Globus pallidus (tissue), 1 donor: ENCODE data around the gene JAZF1.
A peak's percentile ranks its signal among the peaks of the same experiment; 100 is the strongest.

Source experiments
- DNase-seq: peaks from one replicate; pipeline ENCODE4 v3.0.0-alpha.2; 2015; ENCODE audit warnings: low spot score

The JAZF1 gene

DNA sequence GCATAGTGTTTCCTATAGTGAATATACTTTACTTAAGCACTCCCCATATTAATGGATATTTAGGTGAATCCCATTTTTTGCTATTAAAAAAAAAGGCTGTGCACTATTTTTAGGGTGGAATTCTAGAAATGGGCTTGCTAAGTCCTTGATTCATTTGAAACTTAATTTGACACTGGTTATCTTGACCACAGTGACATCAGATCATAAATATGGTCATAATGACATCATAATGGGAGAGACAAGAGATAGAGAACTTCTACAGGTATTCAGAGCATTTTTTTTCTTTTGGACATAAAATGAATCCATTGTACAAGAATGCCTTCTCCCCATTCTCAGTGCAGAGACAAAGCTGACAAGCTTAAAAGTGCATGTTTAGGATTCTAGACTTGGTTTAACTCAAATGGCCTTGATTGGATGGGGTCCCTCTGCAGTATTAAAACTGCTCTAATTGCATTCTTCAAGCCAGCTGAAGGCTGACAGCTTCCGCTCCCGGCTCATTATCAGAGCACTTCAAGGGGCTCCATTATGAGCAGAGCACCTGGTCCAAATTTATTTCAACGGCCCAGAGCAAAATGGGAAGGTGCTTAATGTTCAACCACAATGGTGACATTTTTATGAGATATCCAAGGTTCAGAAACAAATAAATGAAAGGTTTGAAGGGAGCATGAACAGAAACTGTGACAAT is 104.8 kb downstream of the JAZF1 start:
- no peak for DNase-seq

- no peak for DNase-seq
Observed at GRCh38 chr7:28072876-28073514, 107.6 kb downstream of the JAZF1 start.

- no peak for DNase-seq
Observed at GRCh38 chr7:28071570-28071969, 109.0 kb downstream of the JAZF1 start.

GRCh38 chr7:28070297-28071055 is 110.1 kb downstream of the JAZF1 start:
- no peak for DNase-seq

DNA sequence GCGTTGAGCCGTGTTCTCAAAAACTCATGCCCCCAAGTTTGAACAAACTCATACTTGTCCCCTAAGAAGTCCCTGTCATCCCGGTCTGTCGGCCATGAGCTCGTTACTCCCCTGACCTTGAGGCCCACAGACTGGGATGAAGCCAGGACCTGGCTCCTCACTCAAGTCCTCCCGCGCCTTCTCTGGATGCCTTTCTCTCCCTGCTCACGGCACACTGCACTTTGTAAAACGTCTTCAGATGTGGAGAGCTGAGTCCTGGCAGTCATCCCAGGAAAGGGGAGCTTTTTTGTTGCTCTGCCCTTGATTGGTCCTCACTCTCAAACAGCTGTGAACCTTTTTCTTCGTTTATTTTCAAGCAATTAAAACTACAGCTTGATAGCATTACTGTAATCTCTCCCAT is 110.8 kb downstream of the JAZF1 start:
- peak; percentile 32 for DNase-seq

- DNase-seq, result no peak
Observed at GRCh38 chr7:28069388-28069787, 111.2 kb downstream of the JAZF1 start.

DNA sequence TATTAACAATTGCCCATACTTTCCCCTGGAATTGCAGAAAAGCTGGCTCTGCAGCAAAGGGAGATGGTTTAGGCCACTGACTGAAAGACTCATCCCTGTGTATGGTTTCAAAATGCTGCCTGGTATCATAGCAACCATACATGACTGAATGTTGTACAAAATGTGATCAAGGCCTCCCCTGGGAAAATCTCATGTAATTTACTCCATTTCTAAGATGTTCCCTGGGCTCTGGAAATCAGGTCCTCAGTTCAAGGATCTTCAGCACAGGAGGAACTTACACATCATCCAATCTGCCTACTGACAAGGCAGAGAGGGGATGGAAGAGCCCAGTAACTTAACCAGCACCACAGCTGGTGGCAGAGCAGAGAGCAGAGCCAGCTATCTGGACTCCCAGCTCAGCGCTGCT is 111.8 kb downstream of the JAZF1 start:
- no peak for DNase-seq

- DNase-seq, result no peak
Observed at GRCh38 chr7:28067171-28067570, 113.4 kb downstream of the JAZF1 start.

DNA sequence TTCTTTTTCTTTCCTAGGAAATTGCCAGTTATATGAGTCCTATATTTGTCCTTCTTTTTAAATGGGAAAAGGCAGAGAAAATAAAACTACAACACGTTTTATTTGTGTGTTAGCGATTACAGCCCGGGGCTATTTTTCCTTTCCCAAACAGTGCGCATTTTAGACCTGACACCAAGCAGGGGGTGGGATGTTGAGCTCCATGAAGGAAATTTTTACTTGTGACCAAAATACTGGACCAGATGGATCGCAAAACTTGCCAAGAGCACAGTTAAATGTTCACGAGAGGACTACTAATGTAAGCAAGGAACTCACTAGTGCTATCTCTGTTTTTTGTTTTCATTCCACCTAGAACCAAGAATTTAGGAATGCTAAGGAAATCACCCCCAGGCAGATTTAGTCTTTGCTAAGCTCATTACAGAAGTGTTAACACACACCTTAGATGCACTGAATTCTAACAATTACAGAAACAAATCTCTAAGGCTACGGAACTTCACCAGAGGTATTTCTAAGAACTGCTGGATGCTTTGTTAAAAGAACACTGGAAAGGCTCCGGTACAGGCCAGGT is 114.8 kb downstream of the JAZF1 start:
- no peak for DNase-seq

- DNase-seq, result no peak
Observed at GRCh38 chr7:28065308-28065707, 115.3 kb downstream of the JAZF1 start.

DNA sequence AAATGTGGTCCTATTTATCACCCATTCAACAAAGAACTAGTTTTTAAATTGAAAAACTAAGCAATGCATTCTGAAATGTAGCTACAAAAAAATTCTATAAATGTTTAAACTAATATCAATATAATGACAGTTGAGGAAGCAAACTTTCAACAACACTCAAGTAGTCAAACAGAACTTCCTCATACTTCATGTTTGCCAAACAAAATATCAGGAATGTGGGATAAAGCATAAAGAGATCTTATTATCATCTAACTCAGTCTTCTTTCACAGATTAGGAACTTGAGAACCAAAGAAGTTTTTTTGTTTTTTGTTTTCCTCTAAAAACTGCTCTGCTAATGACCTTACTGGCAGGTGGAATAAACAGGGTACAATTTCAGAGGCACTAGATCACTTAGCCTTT is 116.2 kb downstream of the JAZF1 start:
- no peak for DNase-seq

DNA sequence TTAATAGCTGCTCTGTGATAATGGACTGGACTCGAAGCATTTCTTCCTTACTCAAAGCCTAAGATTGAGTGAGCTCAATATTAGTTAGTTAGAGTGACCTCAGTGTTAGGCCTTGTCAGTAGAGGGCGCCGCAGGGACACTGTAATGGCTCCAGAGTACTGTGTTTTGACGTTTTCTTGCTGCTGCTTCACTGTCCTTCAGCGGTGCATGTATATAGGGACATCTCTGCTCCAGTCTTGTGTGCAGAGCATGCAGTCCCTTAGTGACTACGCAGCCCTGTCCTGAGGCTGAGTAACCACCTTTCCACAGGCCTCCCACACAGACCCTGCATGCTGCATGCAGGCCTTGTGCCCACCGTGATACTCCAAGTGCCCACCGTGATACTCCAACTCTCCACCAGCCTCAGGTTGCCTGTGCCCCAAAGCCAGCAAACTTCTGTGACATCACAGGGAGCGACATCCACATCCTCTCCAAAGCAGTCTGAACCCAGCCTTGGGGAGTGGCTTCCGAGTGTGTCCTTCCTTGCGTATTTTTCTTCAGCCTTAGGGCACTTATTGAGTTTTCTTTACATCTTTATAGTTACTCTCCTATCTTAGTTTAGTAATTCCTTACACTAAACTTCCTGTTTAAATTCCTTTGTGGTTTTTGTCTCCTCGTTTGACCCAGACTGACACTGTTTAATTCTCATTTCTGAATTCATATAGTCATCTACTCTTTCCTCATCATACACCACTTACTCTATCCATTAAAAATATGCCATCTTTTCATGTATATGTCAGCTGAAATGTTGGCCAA is 118.2 kb downstream of the JAZF1 start:
- DNase-seq, result peak; percentile 68

GRCh38 chr7:28061824-28062196 is 118.8 kb downstream of the JAZF1 start:
- DNase-seq, result no peak

- no peak for DNase-seq
Observed at GRCh38 chr7:28060371-28060950, 120.1 kb downstream of the JAZF1 start.

DNA sequence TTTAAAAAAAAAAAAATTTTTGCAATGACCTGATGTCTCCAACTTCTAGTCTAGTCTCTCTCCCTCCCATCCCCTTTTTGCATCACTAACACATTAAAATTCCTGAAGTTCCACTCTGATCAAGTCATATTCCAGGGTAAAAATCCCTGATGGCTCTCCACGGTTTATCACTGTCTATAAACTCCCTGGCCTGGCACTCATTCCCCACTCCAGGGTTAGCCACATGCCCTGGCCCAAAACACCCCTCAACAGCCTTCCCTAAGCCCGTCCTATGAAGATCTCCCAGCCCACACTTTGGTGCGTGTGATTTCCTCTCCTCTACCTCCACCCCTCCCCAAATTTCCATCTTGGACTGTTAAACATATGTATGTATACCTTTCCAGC is 125.4 kb downstream of the JAZF1 start:
- no peak for DNase-seq

GRCh38 chr7:28054531-28055160 is 125.9 kb downstream of the JAZF1 start:
- no peak for DNase-seq

DNA sequence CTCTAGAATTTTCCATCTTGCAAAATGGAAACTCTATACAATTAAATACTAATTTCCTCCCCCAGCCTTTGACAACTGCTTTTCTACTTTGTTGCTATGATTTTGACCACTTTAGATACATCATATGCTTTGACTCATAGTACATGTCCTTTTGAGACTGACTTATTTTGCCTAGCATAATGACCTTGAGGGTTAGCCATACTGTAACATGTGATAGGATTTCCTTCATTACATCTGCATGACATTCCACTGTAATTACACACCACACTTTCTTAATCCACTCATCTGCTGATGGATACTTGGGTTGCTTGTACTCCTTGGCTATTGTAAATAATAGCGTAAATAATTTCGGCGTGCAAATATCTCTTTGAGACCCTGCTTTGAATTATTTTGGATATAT is 127.7 kb downstream of the JAZF1 start:
- no peak for DNase-seq

DNA sequence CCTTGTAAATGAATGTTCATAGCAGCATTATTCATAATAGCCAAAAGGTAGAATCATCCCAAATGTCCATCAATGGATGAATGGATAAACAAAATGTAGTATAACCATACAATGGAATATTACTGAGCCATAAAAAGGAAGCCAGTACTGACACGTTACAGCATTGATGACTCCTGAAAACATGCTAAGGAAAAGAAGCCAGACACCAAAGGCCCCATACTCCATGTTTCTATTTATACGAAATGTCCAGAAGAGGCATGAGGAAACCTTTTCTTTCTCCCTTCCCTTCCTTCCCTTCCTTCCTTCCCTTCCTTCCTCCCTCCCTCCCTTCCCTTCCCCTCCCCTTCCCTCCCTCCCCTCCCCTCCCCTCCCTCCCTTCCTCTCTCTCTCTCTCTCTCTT is 131.9 kb downstream of the JAZF1 start:
- no peak for DNase-seq

GRCh38 chr7:28046035-28046434 is 134.6 kb downstream of the JAZF1 start:
- no peak for DNase-seq

DNA sequence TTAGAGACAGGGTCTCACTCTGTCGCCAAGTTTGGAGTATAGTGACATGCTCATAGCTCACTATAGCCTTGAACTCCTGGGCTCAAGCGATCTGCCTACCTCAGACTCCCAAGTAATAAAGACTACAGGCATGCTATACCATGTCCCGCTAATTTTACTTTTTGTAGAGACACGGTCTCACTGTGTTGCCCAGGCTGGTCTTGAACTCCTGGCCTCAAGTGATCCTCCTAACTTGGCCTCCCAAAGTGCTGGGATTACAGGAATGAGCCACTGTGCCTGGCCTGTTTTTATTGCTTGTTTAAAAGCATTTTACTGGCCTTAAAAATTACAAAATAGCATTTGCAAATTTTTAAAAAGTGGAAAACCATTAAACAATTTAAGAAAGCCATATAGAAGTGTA is 135.0 kb downstream of the JAZF1 start:
- no peak for DNase-seq

GRCh38 chr7:28044825-28045224 is 135.8 kb downstream of the JAZF1 start:
- DNase-seq, result no peak
